HL-60 (cell line): ENCODE data around the gene SEBOX.

ENCODE experiments used
- DNase-seq, 2 experiments: peaks; one replicate each; pipeline ENCODE4 v3.0.0-alpha.2; 2010 to 2020; ENCODE audit warnings: low read depth in 1 of 2, low spot score in 1 of 2
- H3K27ac ChIP-seq: fragments of 250-450 bp; sonication (Bioruptor Pico); replicated peaks from 2 replicates; pipeline ENCODE4 v1.5.1; 2020; ENCODE audit warnings: mild to moderate bottlenecking, moderate library complexity
- H3K27me3 ChIP-seq: fragments of 250-450 bp; sonication (Bioruptor Pico); 2 replicates; pipeline ENCODE4 v1.5.1; 2021; ENCODE audit warnings: mild to moderate bottlenecking, moderate library complexity; ENCODE audit not compliant: insufficient read depth, poor library complexity, severe bottlenecking
- H3K4me3 ChIP-seq: replicated peaks from 2 replicates; pipeline ENCODE4 v1.5.1; 2011; ENCODE audit warnings: mild to moderate bottlenecking, control low read depth, low read length; ENCODE audit not compliant: insufficient read depth
- GABPA ChIP-seq: IDR thresholded peaks from 2 replicates; pipeline ENCODE4 v1.6.1; 2012; ENCODE audit warnings: low read depth
- POLR2AphosphoS5 ChIP-seq: IDR thresholded peaks from 2 replicates; pipeline ENCODE4 v1.6.1; 2012; ENCODE audit warnings: low read depth
- REST ChIP-seq: IDR thresholded peaks from 2 replicates; pipeline ENCODE4 v1.6.1; 2012; ENCODE audit warnings: low read depth; ENCODE audit not compliant: insufficient replicate concordance
- SPI1 ChIP-seq: IDR thresholded peaks from 2 replicates; pipeline ENCODE4 v1.6.1; 2012; ENCODE audit warnings: low read depth, mild to moderate bottlenecking, borderline replicate concordance
- TF ChIP-seq, protein P1 (sequence below): IDR thresholded peaks from one replicate; pipeline ENCODE4 v1.5.1; 2011; ENCODE audit warnings: low read length, control low read depth, inconsistent platforms; ENCODE audit not compliant: insufficient read depth

Gene SEBOX

DNA sequence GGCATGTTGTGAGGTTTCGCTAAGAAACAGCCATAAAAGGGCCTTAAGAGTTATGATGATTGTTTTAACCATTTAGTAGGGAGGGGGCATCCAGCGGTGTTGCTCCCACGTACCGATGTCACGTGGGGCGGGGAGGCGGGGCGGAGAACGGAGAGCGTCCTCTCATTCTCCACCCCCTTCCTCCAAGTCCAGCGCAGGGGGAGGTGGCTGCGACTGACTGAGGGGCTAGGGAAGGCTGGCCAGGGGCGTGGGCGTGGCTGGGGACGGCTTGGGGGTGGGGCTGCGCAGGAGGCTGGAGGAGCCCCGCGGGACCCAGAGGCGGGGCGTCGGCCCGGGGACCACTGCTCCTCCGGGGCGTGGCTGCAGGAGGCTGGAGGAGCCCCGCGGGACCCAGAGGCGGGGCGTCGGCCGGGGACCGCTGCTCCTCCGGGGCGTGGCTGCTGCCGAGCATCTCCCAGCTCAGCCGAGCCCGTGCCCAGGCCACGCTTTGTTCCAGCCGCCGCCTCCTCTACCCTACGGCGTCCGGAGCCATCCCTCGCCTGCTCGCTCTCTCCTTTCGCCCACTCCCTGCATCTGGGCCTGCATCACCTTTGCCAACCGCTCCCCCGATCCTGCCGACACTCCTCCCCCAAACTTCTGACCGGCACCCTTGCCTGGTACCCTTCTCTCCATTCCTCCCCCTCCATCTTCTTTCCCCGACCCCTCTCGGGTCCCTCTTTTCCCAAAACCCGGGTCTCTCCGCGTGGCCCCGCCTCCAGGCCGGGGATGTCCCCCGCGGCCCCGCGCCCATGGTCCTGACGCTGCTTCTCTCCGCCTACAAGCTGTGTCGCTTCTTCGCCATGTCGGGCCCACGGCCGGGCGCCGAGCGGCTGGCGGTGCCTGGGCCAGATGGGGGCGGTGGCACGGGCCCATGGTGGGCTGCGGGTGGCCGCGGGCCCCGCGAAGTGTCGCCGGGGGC is 6.5 kb upstream of the SEBOX start, which contains the start of gene SARM1:
TSS of gene SARM1 (plus strand) at position 450 of the 958 bp plus-strand sequence. CDS start at position 789, 339 bp downstream.
- Histone ChIP-seq H3K27ac (no peak within 1 kb of the TSS), H3K4me3 (no peak within 1 kb of the TSS), H3K27me3 (peaks cover 12% of the 10 kb centered on the region)
- no peak for TF ChIP-seq SPI1
- no peak for TF ChIP-seq POLR2AphosphoS5
- TF ChIP-seq, protein P1, sequence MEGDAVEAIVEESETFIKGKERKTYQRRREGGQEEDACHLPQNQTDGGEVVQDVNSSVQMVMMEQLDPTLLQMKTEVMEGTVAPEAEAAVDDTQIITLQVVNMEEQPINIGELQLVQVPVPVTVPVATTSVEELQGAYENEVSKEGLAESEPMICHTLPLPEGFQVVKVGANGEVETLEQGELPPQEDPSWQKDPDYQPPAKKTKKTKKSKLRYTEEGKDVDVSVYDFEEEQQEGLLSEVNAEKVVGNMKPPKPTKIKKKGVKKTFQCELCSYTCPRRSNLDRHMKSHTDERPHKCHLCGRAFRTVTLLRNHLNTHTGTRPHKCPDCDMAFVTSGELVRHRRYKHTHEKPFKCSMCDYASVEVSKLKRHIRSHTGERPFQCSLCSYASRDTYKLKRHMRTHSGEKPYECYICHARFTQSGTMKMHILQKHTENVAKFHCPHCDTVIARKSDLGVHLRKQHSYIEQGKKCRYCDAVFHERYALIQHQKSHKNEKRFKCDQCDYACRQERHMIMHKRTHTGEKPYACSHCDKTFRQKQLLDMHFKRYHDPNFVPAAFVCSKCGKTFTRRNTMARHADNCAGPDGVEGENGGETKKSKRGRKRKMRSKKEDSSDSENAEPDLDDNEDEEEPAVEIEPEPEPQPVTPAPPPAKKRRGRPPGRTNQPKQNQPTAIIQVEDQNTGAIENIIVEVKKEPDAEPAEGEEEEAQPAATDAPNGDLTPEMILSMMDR: no peak
- no peak for TF ChIP-seq GABPA
- no peak for TF ChIP-seq REST
- DNase-seq: no peak

GRCh38 chr17:28370744-28371103 is 5.7 kb upstream of the SEBOX start:
- TF ChIP-seq POLR2AphosphoS5 (no peak), GABPA (no peak), SPI1 (no peak), REST (no peak)
- TF ChIP-seq, protein P1: no peak
- H3K27ac ChIP-seq: no peak overlapping the region
- peaks cover 12% of the 10 kb centered on the region for H3K27me3 ChIP-seq
- DNase-seq: no peak
- no peak overlapping the region for H3K4me3 ChIP-seq

DNA sequence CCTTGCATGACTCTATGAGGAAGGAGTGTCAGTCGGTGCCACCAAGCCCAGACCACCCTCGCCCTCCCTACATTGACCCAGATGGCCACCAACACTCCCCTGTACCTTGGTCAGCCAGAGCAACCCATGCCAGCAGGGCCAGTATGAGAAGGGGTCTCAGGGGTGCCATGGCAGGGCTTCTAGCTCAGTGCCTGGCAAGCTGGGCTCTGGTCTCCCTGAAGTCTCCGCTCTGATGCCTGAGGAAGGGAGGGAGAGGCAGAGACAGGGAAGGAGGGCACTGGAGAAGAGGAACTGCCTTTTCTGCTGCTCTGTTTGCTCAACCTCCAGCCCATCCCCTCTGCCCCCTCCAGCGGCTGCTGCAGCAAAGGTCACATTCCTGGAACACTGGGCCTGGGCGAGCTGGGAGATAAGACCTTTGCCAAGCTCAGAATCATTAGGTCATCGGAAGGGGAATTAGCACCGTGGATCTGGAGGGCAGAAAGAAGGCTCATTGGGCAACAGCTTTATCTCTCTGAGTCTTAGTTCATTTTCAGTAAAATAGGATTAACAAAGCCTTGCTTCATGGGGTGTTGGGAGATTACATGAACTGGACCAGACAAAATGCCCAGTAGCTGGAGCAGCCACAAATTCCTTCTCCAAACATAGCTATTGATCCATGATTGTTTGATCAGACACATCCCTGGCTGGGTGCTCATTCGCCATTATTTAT is 5.2 kb upstream of the SEBOX start, which contains the start of gene VTN:
TSS of gene VTN (minus strand) at position 273 of the 709 bp plus-strand sequence. CDS start at position 169, 104 bp downstream.
- Histone ChIP-seq H3K27ac (no peak within 1 kb of the TSS), H3K27me3 (peaks cover 12% of the 10 kb centered on the region), H3K4me3 (no peak within 1 kb of the TSS)
- peak; percentile 42 to 60 for DNase-seq
- TF ChIP-seq GABPA (no peak), SPI1 (peak; percentile 79; the same call in 1 of the 2 replicates)

- TF ChIP-seq, protein P1: no peak
- TF ChIP-seq POLR2AphosphoS5: no peak
- no peak for TF ChIP-seq REST
- TF ChIP-seq SPI1: no peak
- TF ChIP-seq GABPA: no peak
- no peak overlapping the region for H3K27ac ChIP-seq
- no peak for DNase-seq
- no peak overlapping the region for H3K4me3 ChIP-seq
- H3K27me3 ChIP-seq: peaks cover 12% of the 10 kb centered on the region
These were observed 4.7 kb upstream of the SEBOX start for GRCh38 chr17:28369684-28370034.
